K562 treated with DMSO at 1 percent for 48 hours (cell line): ENCODE data around the gene GSS. TPM values are rescaled to one million over a fixed set of nuclear protein-coding genes. Genes with fewer than 3 reads are reported as not detected.

Experiments used
- total RNA-seq: library from RNA; unstranded; fragments of 300-600 nt; gene quantifications from 2 replicates; pipeline ENCODE4 v1.2.3, GENCODE V29; 2022; ENCODE audit warnings: low replicate concordance; ENCODE audit errors: extremely low read depth

The GSS gene
- not detected in 2 replicates for total RNA-seq

DNA sequence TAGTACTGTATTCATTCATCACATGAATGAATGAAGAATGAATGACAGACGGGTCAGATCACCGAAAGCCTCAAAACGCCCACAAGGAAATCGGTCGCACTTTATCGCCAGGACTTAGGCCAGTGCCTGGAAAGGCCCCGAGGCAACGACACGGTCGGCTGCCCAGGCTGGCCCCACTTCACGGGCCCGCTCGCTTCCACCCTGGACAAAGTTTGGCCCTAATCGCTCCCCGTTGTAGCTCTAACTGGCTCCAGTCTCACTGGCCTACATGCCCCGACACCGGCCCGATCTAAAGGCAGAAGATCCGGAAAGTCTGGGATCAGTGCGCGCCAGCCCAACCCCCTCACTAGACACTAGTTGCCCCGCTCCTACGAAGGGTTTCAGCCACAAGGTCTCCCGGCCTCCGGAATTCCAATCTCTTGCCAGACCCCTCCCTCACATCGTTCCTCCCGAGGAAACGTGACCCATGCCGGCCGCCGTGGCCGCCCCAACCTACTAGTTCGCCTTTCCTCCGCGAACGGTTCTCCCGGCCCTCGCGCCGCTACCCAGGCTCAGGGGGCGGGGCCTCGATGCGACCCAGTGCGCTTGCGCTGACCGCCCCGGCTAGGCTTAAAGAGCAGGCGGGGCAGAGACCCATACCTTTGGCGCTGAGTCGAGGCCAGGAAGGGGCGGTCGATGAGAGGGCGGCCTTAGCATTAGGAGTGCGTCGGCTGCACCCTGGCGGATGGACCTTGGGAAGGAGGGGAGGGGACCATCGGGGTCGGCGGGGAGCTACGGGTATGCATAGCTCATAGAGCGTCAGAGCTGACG lies at the start of gene GSS, which contains the start of gene MYH7B:
TSS of gene GSS (minus strand) at position 576 of the 810 bp plus-strand sequence. CDS start 3,954 bp downstream, outside the sequence.
TSS of gene MYH7B (plus strand) at position 638 of the 810 bp plus-strand sequence. CDS start 22,138 bp downstream, outside the sequence.

Other genes with a start within 250 kb of the GSS start
- gene NCOA6, start 130.2 kb downstream of the GSS start, total RNA-seq, result not detected in 2 replicates
- gene GGT7, start 83.0 kb downstream of the GSS start, total RNA-seq, result not detected in 2 replicates
- gene ACSS2, start 79.2 kb downstream of the GSS start, total RNA-seq, result not detected in 2 replicates
- not detected in 2 replicates for gene MYH7B, start 62 bp upstream of the GSS start, total RNA-seq
- gene TRPC4AP, start 137.0 kb upstream of the GSS start, total RNA-seq, result not detected in 2 replicates
- gene EDEM2, start 191.5 kb upstream of the GSS start, total RNA-seq, result not detected in 2 replicates
- 1,138 TPM in 1 of 2 replicates, not detected in the other for gene PROCR, start 216.3 kb upstream of the GSS start, total RNA-seq